22Rv1 (cell line): ENCODE measurements around the gene DUOX2.

Experiments used
- H3K27ac ChIP-seq: fragments of 450-650 bp; 2 replicates; pipeline ENCODE4 v1.5.1; 2017
- ZFX ChIP-seq: fragments of 450-650 bp; IDR thresholded peaks from 2 replicates; pipeline ENCODE4 v1.6.1; 2017; ENCODE audit warnings: antibody characterized with exemption, borderline replicate concordance
- TF ChIP-seq, protein P1 (sequence below): fragments of 450-650 bp; IDR thresholded peaks from 2 replicates; pipeline ENCODE4 v1.5.1; 2017; ENCODE audit warnings: mild to moderate bottlenecking

DUOX2 gene

DNA sequence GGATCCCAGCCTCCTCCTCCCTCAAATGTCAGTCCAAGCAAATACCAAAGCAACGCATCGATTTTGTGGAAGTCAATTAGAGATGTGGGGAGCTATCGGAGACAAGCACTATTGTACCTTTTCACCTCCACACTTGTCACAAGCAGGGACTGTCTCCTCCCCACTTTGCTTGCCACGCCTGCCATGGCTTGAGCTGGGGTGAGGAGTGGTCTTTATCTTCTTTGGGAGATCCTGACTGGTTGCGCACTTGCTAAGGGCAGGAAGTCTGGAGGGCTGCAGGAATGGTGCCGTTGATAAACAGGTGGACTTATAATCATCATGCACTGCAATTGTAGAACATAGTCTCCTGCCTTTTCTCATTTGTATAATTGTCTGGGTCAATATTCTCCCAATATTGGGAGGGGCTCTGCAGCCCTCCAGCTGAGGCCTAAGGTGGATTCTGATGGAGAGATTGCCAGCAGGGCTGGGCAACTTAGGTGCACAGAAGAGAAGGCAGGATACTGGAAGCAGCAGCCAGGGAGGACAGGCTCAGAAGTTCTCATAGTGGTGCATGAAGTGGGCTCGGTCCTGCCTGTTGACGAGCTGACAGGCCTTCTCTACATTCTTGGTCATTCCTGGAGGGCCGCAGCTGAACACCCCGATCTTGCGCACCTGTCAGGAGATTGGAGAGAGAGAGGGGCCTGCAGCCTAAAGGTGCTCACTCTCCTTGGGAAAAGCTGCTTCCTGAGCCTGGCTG is 20.2 kb downstream of the DUOX2 start:
- no peak for TF ChIP-seq ZFX
- H3K27ac ChIP-seq = no peak overlapping the region

DNA sequence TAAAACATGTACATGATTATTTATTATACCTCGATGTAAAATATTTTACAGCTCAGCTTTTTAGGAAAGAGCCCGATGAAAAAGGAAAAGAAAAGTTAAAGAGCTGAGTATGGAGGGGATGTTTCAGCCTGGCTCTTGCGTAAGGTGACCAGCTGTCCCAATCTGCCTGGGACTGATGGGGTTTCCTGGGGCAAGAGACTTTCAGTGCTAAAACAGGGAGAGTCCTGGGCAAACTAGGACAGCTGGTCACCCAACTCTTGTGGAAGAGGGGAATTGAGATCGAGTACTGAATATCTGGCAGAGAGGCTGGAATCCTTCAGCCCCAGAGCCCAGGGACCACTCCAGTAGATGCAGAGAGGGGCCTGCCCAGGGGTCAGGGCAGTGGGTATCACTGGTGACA is 21.0 kb downstream of the DUOX2 start:
- TF ChIP-seq, protein P1, sequence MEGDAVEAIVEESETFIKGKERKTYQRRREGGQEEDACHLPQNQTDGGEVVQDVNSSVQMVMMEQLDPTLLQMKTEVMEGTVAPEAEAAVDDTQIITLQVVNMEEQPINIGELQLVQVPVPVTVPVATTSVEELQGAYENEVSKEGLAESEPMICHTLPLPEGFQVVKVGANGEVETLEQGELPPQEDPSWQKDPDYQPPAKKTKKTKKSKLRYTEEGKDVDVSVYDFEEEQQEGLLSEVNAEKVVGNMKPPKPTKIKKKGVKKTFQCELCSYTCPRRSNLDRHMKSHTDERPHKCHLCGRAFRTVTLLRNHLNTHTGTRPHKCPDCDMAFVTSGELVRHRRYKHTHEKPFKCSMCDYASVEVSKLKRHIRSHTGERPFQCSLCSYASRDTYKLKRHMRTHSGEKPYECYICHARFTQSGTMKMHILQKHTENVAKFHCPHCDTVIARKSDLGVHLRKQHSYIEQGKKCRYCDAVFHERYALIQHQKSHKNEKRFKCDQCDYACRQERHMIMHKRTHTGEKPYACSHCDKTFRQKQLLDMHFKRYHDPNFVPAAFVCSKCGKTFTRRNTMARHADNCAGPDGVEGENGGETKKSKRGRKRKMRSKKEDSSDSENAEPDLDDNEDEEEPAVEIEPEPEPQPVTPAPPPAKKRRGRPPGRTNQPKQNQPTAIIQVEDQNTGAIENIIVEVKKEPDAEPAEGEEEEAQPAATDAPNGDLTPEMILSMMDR = no peak
- TF ChIP-seq ZFX = no peak
- H3K27ac ChIP-seq = no peak overlapping the region

DNA sequence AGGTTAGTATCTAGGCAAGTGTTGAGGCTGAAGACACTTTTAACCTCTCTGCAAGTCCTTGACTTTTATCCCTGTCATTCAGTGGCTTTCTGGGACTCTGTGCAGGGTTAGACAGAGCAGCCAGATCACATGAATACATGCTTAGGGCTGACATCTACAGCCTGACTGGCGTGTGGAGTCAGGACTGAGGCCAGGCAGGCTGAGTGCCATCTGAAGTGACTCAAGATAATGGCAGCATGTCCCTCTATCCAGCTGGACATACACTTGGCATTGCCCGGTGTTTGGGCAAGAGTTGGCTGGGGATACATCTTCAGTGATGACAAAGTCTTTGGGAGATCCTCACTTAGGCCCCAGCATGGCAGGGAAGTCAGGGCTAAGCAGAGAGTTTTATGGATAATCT is 22.4 kb downstream of the DUOX2 start:
- H3K27ac ChIP-seq = no peak overlapping the region
- TF ChIP-seq ZFX = no peak
- TF ChIP-seq, protein P1 = no peak

DNA sequence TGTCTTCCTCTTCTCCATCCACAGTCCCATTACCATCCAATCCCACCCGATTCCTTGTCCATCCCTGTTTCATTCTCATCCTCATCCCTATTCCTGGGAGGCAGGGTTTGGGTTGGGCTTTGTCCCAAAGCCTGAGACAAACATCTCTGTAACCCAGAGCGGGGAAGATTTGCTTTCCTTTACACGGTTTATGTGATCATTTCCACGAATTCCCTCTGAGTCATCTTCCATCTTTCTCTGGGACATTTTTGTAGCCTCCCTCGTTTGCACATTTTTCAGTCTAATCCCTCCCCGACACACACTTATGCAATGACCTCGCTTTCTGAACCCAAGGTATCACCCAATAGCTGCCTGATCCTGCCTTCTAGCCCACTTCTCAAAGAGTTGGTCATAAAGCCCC is 22.8 kb downstream of the DUOX2 start:
- no peak for TF ChIP-seq ZFX
- TF ChIP-seq, protein P1 = no peak
- H3K27ac ChIP-seq = no peak overlapping the region

DNA sequence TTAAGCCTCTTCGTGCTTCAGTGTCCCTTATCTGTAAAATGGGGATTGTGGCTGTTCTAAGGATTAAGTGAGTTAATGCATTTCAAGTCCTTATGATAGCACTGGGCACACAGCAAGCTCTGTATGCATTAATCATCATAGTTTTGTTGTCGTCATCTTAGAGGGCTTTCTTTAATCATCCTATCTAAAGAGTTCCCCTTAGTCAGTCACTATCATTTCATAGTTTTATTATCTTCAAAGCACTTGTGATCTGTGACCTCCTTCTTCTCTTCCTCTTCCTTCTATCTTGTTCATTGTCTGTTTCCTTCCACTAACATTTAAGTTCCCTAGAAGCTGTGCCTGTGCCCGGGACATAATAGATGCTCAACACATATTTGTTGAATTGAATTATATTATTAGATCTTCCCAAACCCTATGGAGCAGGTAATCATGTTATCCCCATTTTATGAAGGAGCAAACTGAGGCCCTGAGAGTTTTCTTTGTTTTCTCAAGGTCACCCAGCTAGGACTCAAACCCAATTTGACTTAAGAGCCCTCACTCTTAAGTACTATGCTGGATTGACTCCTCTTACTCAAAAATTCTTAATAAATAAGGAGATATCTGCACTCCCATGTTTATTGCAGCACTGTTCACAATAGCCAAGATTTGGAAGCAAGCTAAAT is 24.1 kb downstream of the DUOX2 start:
- no peak overlapping the region for H3K27ac ChIP-seq

DNA sequence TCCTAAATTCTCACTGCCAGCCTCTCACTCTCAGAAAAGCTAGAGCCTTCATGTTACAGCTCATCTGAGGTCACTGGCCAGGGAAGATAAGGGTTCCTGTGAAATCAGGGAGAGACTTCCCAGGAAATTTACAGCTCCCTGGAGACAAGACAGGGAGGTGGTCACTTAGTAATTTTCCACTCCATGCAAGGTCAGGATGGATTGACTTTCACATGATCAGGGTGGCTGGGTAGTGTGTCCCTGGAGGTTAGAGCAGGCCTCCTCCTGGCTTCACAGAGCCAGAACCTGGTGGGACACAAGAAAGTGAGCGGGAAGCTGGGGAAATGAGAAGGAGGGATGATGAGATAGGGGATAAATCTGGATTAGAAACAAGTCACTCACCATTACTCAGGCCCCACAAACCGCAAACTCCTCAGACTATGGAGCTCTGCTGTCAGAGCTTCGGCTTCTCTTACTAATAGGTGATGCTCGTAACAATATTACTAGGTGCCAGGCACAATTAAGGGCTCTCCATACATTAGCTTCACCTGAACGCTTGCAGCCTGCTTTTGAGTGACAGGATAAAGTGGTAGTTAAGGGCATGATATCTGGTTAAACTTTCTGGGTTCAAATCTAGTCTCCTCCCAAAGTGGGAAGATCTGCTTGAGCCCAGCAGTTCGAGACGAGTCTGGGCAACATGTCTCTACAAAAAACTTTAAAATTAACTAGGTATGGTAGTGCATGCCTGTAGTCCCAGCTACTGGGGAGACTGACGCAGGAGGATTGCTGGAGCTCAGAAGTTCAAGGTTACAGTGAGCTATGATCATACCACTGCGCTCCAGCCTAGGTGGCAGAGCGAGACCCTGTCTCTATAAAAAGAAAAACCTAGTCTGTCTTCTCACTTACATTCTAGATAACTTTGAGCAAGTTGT is 24.9 kb downstream of the DUOX2 start:
- TF ChIP-seq, protein P1 = no peak
- TF ChIP-seq ZFX = no peak
- H3K27ac ChIP-seq = no peak overlapping the region

More for the DNA sequence above, 24.1 kb downstream of the DUOX2 start:
- TF ChIP-seq ZFX = no peak
- TF ChIP-seq, protein P1 = no peak

DNA sequence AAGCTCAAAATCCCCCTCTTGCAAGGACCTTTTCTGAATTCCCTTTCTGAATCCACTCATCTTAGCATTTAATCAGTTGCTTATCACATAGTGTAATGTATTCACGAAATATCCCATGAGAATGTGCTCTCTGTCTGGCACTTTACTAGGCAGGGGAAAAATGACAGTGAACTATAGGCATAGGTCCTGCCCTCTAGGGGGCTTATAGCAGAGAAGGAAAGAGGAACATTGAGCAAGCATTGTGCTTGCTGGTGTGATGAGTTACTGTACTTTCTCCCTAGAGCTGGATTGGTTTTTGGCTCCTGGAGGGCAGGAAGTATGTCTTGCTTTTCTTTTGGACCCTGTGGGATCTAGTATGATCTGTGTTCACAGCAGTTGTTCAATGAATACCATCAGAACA is 26.5 kb downstream of the DUOX2 start:
- TF ChIP-seq ZFX = no peak
- TF ChIP-seq, protein P1 = peak; percentile 6; the same call in 1 of the 2 replicates

More for the DNA sequence above, 26.5 kb downstream of the DUOX2 start:
- no peak overlapping the region for H3K27ac ChIP-seq
